CD4-positive, alpha-beta T cell treated with Interleukin-4 for 1 hour (primary cell): ENCODE results near the gene MPC1.
"Not testable (repeated sequence)": the region's sequence is repeated elsewhere in the genome, so short reads cannot be mapped to it uniquely, and the experiment has no call there.

Source experiments
- DNase-seq, 2 donors: peaks; one replicate each; pipeline ENCODE4 v3.0.0-alpha.2; 2020 to 2022

The MPC1 gene

DNA sequence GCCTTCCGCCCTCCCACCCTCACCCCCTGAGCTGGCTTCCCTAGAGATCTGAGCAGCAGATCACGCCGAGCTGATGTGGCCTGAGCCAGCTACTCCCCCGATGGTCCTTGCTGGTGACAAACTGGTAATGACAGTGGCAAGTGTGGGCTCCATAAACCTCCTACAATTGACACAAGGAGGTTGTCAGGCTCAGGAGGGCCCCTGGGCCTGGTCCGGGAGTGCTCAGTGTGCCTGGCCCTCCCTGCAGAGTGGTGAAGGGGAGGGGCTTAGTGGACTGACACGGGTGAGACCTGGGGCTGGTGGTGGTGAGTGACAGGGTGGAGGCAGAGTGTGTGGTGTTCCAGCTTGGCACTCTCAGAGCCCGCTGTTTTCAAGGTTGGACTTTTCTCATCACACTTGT is 22.6 kb upstream of the MPC1 start:
- DNase-seq, result no peak

DNA sequence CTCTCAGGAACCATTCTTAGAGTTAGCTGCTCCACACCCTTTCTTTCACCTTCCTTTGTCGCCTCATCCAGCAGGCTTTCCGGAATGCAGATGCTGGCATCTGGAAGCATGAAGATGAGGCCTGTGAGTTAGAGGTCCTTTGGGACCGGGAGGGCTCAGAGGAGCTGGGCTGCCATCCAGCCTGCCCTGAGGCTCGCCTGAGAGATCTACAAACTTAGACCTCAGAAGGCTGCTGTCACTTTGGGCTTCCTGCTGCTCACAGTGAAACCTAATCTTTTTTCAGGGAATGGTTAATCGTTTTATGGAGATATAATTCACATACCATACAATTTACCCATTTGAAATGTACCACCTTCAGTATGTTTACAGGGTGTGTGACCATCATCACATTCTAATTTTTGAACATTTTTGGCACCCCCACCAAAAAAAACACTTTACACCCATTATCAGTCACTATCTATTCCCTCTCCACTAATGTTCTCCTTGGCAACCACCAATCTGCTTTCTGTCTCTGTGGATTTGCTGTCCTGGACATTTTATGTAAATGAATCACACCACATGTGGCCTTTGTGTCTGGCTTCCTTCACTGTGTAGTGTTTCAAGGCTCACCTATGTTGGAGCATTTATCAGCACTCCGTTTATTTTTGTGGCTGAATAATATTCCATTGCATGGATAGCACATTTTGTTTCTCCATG is 20.0 kb upstream of the MPC1 start:
- DNase-seq, result no peak

DNA sequence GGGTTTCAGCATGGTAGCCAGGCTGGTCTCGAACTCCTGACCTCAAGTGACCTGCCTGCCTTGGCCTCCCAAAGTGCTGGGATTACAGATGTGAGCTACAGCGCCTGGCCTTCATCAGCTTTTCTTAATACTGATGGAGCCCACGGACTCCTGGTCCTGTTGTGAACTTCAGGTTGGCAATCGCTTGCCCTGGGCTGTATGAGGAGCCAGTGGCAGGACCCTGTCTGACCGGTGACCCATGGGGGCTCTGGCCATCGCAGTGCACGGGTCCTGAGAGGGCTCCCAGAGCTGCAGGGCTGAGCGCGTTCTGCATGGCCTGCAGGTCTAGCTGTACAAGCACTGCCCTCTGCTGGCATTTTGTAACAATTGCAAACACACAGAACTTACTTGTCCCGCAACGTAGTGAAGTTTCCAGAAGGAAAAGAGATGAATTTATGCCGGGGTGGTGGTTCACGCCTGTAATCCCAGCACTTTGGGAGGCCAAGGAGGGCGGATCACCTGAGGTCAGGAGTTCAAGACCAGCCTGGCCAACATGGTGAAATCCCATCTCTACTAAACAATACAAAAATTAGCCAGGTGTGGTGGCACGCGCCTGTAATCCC is 18.0 kb upstream of the MPC1 start:
- peak; percentile 70 to 73 for DNase-seq

DNA sequence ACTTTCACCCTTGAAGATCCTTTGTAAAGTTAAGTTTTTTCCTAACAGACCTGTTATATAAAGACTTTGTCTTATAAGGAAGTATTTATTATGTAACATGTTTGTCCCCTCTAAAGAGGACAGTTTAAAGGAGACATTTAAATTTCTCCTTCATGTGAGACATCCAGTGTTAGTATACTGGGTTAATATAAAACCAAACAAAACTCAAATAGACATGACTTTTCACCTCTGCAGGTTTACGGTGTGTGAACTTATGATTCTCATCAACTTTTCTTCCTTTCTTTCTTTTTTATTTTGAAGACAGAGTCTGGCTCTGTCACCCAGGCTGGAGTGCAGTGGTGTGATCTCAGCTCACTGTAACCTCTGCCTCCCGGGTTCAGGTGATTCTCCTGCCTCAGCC is 17.4 kb upstream of the MPC1 start:
- DNase-seq, result no peak

DNA sequence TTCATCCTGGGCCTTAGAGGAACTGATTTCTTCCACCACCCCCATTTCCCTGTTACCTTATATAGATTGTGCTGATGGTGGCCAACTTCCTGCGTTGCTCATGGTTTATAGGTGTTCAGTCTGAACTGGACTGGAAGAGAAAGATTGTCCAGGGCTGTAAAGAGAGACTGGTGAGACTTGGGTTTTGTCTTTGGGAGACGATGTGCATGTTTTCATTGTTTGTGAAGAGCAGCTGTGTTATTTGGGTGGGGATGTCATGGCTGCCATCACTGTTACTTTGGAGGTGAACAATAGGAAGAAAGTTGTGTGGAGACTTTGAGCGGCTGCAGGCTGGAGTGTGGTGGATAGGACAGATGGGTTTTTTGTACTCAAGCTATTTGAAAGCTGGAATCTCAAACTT is 15.6 kb upstream of the MPC1 start:
- no peak for DNase-seq

DNA sequence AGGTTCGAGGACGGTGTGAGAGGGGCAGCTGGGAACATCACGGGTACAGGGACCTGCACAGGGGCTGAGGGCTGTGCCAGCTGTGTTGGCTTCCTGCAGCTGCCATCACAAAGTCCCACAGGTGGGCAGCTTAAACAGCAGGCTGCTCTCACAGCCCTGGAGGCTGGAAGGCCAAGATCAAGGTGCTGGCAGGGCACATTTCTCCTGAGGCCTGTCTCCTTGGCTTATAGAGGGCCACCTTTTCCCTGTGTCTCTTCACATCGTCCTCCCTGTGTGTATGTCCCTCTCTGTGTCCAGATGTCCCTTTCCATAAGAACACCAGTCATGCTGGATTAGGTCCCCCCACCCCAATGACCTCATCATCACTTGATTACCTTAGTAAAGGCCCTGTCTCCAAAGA is 15.1 kb upstream of the MPC1 start:
- DNase-seq, result no peak

DNA sequence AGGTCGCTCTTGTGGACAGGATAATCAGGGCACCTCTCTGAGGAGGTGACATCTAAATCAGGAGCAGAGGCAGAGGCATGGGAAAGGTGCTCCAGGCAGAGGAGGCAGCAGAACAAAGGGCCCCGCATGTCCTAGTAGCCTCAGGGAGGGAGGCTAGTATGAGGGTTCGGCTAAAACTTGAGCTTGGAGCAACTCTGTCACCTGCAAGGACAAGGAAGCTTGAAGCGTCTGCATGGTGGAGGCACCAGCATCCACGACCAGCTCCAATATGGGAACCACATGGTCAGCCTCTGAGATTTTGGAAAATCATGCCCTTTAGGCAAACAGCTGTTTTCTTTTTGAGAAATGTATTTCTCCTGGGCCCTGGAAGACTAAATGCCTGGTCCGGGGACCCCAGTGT is 13.0 kb upstream of the MPC1 start:
- no peak for DNase-seq

DNA sequence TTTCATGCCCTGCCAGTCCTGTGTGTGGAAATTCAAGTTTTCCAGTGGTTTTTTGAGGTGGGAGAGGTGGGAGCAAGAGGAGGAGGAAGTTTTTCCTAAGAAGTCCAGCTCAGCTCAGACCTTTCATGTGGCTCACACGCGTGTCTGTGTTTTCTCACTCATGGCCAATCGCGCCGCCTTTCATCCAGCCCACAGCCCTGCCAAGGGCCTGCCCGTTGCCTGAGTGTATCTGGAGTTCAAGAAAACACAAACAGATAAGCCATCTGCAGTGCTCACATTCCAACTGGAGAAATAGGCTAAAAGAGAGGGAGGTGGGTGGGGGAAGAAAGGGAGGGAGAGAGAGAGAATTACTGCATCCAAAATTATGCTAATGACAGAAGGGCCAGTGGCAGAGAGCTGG is 12.6 kb upstream of the MPC1 start:
- no peak for DNase-seq

DNA sequence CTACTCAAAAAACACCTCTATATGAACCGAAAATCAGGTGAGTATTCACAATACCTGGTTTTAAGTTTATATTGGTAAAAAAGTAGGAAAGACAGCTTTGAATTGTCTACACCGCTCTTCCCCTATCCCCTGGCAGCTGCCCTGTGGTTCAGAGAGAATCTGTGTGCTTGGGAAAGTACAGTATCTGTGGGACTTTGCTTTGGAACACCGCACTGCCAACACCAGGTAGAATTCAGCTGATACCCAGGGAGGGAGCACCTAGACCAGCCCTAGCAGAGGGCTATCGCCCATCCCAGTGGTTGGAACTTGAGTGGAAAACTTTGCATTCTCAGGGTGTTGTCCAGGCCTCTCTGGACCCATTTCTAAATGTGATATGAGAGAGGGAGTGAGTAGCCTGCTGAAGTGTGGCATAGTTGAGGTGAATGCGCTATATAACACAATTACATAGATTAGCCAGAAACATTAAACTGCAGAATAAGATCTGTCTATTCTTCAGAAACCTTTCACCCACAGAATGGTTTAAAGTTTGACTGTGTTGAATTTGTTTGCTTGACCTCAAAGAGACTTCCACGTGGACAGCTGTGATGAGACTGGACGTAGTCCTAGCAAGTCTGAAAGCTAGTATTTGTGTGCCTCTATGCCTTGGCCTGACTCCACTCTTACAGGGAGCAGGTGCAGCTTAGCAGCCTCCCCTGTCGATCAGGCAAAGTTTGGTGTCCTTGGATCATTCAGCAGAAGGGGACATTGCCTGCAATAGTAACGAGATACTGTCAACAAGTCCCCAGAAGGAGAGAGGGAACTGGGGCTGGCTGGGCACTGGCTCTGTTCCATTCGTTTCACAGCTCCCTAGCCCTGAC is 11.5 kb upstream of the MPC1 start:
- DNase-seq, result no peak

DNA sequence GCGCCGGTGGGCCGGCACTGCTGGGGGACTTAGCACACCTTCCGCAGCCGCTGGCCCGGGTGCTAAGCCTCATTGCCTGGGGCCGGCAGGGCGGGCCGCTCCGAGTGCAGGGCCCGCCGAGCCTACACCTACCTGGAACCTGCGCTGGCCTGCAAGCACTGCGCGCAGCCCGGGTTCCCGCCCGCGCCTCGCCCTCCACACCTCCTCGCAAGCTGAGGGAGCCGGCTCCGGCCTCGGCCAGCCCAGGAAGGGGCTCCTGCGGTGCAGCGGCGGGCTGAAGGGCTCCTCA is 10.7 kb upstream of the MPC1 start:
- no peak for DNase-seq

DNA sequence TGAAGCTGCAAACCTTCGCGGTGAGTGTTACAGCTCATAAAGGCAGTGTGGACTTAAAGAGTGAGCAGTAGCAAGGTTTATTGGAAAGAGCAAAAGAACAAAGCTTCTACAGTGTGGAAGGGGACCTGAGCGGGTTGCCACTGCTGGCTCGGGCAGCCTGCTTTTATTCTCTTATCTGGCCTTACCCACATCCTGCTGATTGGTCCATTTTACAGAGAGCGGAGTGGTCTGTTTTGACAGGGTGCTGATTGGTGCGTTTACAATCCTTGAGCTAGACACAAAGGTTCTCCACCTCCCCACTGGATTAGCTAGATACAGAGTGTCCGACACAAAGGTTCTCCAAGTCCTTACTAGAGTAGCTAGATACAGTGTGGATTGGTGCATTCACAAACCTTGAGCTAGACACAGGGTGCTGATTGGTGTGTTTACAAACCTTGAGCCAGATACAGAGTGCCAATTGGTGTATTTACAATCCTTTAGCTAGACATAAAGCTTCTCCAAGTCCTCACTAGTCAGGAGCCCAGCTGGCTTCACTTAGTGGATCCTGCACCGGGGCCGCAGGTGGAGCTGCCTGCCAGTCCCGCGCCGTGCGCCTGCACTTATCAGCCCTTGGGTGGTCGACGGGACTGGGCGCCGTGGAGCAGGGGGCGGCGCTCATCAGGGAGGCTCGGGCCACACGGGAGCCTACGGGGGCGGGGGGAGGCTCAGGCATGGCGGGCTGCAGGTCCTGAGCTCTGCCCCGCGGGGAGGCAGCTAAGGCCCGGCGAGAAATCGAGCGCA is 10.2 kb upstream of the MPC1 start:
- not testable (repeated sequence) for DNase-seq

DNA sequence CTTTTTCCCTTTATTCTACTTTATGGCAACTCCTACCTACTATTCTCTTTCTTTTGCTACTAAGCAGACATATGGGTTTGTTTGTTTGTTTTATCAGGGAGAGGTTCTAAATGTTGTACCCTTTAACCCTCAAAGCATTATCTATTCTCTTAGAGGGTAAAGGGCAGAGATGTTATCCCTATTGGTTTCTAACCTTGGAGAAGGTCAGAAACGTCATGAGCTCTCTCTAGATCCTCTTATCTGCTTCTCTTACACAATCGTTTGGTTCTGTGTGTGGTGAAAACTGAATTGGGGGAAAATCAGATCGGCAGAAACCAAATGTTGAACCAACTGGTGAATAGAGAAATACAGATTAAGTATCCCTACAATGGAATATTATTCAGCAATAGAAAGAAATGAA is 6.4 kb upstream of the MPC1 start:
- DNase-seq, result no peak

DNA sequence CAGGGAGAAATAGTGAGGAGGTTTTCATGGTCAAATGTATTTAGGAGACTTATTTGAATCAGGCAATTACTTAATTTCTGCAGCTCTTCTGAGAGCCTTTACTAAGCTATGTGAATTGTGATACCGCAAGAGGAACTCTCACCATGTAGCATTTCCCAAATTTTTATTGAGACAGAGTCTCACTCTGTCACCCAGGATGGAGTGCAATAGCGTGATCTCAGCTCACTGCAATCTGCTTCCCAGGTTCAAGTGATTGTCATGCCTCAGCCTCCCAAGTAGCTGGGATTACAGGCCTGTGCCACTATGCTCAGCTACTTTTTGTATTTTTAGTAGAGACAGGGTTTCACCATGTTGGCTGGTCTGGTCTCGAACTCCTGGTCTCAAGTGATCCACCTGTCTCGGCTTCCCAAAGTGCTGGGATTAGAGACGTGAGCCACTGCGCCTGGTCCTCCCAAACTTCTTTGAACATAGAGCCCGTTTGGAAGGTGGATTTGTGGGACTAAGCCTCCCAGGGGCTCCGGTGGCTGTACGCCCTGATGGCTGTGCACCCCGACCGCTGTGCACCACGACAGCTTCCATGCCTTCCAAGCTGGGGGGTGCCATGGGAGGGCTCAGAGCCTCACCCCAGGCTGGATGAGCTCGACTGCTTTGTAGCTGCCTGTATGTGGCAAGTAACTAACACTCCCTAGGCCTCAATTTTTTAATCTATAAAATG is 5.7 kb upstream of the MPC1 start:
- DNase-seq, result no peak

DNA sequence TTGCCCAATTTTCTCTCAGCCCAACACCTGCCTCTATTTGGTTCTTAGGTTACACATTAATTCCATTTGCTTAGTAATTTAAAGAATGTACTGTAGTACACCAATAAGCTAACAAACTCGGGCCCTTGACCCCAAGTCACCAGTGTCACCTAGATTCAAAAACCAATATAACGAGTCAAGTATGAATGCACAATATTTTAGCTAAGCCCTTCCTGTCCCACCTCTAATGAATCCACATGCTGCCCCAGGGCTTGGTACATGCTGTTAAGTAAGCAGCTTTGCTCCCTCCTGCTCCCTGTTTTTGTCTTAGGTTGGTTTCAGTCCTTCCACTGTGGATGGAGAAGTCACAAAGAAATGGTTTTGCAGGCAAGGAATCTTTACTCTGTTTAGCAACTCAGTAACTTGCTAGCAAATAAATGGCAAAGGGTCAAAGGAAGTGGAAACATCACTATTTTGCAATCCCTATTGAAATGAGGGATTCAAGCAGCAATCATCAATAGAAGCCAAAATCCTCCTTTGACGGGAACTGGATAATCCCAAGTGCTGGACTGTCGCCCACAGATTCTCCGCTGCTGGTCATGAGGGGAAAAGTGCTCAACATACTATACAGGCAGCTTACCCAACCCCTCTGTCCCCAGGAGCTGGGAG is 5.0 kb upstream of the MPC1 start:
- DNase-seq, result no peak

DNA sequence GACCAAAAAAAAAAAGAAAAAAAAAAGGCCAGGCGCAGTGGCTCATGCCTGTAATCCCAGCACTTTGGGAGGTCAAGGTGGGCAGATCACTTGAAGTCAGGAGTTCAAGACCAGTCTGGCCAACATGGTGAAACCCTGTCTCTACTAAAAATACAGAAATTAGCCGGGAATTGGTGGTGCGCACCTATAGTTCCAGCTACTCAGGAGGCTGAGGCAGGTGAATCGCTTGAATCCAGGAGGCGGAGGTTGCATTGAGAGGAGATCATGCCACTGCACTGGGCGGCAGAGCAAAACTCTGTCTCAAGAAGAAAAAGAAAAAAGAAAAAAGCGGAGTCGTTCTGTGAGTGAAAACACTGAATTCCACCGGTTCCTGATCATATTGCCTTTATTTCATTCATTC is 4.4 kb upstream of the MPC1 start:
- DNase-seq, result not testable (repeated sequence)

DNA sequence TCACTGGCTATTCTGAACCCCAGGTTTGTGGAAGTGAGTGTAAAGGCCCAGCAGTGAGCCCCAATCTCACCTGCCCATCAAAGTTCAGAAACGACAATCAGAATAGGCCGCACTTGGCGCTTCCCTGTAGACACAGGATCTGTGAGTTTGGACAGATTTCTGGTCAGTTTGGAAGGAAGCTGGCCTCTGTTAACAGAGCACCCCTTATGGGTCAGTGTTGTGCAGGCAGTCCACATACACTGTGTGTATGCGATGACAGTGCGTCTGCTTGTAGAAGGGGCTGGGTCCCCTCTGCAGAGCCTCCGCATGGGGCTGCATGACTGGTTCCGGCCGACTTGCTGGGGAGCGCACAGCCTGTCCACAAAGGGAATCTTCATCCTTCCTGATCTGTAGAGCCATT is 3.4 kb upstream of the MPC1 start:
- no peak for DNase-seq

DNA sequence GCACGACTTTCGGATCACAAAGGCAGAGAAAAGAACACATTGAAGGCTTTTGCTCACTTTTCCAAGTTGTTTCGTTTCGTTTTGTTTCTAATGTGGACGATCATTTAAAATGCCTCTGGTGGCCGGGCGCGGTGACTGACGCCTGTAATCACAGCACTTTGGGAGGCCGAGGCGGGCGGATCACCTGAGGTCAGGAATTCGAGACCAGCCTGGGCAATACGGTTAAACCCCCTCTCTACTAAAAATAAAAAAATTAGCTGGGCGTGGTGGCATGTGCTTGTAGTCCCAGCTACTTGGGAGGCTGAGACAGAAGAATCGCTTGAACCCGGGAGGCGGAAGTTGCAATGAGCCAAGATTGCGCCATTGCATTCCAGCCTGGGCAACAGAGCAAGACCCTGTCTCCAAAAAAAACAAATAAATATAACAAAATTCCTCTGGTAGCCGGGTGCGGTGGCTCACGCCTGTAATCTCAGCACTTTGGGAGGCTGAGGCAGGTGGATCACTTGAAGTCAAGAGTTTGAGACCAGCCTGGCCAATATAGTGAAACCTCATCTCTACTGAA is 1.1 kb upstream of the MPC1 start:
- peak in 1 of 2 donors; percentile 45 for DNase-seq

DNA sequence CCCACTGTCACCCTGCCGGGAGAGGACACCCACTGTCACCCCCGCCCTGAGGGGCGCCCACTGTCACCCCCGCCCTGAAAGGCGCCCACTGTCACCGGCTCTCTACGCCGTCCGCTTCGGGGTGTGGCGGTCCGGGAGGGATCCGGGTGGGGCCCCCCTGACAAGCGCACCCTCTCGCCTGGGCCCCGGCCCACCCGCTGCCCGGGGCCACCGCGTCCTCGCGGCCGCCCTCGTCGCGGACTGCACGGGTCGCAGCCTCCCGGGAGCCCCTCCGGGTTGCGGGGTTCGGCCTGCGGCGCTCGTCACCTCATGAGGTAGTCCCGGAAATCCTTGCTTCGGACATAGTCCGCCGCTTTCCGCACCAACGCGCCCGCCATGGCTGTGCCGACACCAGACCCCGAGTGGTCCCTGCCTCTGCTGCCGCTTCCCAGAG is 224 bp downstream of the MPC1 start:
- DNase-seq, result no peak

DNA sequence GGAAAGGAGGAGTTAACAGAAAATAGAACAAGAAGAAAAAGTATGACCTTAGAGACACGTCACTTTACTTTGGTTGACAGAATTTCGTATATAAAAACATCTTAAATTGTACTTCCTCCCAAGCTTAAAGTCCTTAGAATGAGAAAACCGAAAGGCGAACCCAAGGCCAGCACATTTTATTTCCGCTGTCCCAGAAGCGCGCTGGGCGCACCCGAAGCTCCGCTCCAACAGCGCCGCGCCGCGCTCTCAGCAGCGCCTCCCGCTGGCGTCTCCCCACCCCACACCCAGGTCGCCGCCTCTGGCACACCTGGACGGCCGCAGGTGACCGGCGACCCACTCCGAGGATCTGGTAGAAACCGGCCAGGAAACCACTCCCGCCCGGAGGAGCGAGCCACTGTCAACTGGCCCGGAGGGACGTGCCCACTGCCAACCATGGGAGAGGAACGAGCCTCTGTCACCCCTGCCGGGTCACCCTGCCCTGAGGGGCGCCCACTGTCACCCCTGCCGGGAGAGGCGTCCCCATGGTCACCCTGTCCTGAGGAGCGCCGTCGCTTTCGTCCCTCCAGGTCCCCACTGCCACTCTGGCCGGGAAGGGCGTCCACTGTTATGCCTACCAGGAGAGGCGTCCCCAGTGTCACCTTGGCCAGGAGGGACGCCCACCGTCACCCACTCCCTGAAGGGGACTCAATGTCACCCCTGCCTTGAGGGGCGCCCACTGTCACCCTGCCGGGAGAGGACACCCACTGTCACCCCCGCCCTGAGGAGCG is 824 bp downstream of the MPC1 start:
- peak; percentile 68 to 73 for DNase-seq

DNA sequence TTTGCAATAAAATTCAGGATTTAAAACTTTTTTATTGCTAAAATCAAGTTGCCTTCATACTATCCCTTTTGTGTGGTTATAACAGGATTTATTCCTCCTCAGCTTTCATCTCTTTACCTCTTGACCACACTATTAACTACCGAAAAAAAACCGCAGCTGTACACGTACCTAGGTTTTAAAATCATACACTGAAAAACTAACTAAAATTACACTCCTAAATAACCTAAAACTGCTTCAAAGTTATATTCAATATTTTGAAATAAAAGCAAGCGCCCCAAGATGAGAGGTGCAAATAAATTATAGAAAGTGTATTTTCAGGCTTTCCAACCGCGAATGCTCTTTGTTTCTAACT is 1.4 kb downstream of the MPC1 start:
- no peak for DNase-seq

DNA sequence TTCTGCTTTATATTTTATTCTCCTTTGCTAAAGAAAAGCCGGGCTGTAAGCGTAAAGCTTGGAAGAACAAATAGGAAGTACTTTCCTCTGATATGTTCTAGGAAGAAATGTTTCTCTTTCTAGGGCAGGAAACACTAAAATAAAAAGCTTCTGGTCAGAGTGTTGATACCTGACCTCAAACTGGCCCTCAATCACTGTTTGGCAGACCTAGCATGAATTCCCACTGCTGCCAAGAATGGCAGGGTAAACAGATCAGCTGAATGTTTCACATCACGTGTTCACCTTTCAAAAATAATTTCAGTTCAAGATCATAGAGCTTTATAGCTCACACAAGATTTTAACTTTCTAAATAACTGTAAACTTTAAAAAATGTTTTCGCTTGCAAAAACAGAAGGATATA is 2.9 kb downstream of the MPC1 start:
- no peak for DNase-seq
